IMR-90 (cell line): Measurements from ENCODE around the gene KBTBD7. TPM values are rescaled to one million over a fixed set of nuclear protein-coding genes. Genes with fewer than 3 reads are reported as not detected.

Experiments used
- ATAC-seq: fragments of 200-7000 bp; cut with Tn5 transposase; 2 replicates; pipeline ENCODE4 v1.9.1; 2020; ENCODE audit warnings: low read depth, mild to moderate bottlenecking, moderate library complexity
- BruUV-seq: library from RNA; stranded (reverse); fragments of 400-500 nt; replicated peaks from 2 replicates; lab custom pipeline; 2021; lab: Mats Ljungman, UMichigan
- CTCF ChIA-PET: fragments of 300-600 bp; formaldehyde crosslinking; extraction: SDS; loops from one replicate; lab custom pipeline; 2021; ENCODE audit warnings: antibody characterized with exemption; lab: Yijun Ruan, JAX
- POLR2A ChIA-PET: fragments of 300-600 bp; sonication (Branson Sonifier 250); formaldehyde crosslinking; loops from one replicate; lab custom pipeline; 2022; ENCODE audit warnings: antibody characterized with exemption; ENCODE audit not compliant: unreplicated experiment; lab: Charles Lee
- DNase-seq: peaks from one replicate; pipeline ENCODE4 v3.0.0; 2013
- H2AFZ ChIP-seq: replicated peaks from 2 replicates; pipeline ENCODE3; 2013; ENCODE audit warnings: low read length, mild to moderate bottlenecking; ENCODE audit not compliant: poor library complexity
- H2AK5ac ChIP-seq: 2 replicates; pipeline ENCODE4 v1.6.1; 2013; ENCODE audit warnings: low read depth, low read length, inconsistent platforms
- H2AK9ac ChIP-seq: replicated peaks from 2 replicates; pipeline ENCODE3; 2013; ENCODE audit warnings: mild to moderate bottlenecking, low read depth, low read length, moderate library complexity; ENCODE audit not compliant: poor library complexity
- H2BK120ac ChIP-seq: 2 replicates; pipeline ENCODE4 v1.6.1; 2013; ENCODE audit warnings: low read depth, low read length, inconsistent platforms
- H2BK15ac ChIP-seq: 3 replicates; pipeline ENCODE4 v1.6.1; 2013; ENCODE audit warnings: low read depth, low read length, inconsistent platforms
- H2BK20ac ChIP-seq: 2 replicates; pipeline ENCODE4 v1.6.1; 2013; ENCODE audit warnings: low read depth, mild to moderate bottlenecking, inconsistent platforms, low read length, moderate library complexity
- H2BK5ac ChIP-seq: 2 replicates; pipeline ENCODE4 v1.6.1; 2013; ENCODE audit warnings: mild to moderate bottlenecking, low read depth, low read length, inconsistent platforms; ENCODE audit not compliant: poor library complexity, severe bottlenecking
- H3K14ac ChIP-seq: replicated peaks from 2 replicates; pipeline ENCODE4 v1.6.1; 2013; ENCODE audit warnings: low read depth, low read length, inconsistent platforms
- H3K18ac ChIP-seq: 2 replicates; pipeline ENCODE4 v1.6.1; 2013; ENCODE audit warnings: low read depth, low read length, control low read depth
- H3K23ac ChIP-seq: 2 replicates; pipeline ENCODE4 v1.6.1; 2013; ENCODE audit warnings: low read depth, low read length, inconsistent platforms
- H3K27ac ChIP-seq: 2 replicates; pipeline ENCODE4 v1.5.1; 2013; ENCODE audit warnings: mild to moderate bottlenecking, control low read depth, low read length; ENCODE audit not compliant: insufficient read depth
- H3K27me3 ChIP-seq: 2 replicates; pipeline ENCODE4 v1.6.1; 2013; ENCODE audit warnings: low read length; ENCODE audit not compliant: control insufficient read depth, insufficient read depth
- H3K36me3 ChIP-seq: 2 replicates; pipeline ENCODE4 v1.6.1; 2013; ENCODE audit warnings: low read length, mixed read lengths; ENCODE audit not compliant: control insufficient read depth, insufficient read depth
- H3K4ac ChIP-seq: 2 replicates; pipeline ENCODE4 v1.6.1; 2013; ENCODE audit warnings: low read depth, low read length, inconsistent platforms
- H3K4me1 ChIP-seq: 2 replicates; pipeline ENCODE4 v1.6.1; 2013; ENCODE audit warnings: low read length, mixed read lengths; ENCODE audit not compliant: control insufficient read depth, insufficient read depth
- H3K4me2 ChIP-seq: 2 replicates; pipeline ENCODE4 v1.6.1; 2013; ENCODE audit warnings: low read depth, mild to moderate bottlenecking, control low read depth, low read length, moderate library complexity
- H3K4me3 ChIP-seq: 2 replicates; pipeline ENCODE4 v1.5.1; 2013; ENCODE audit warnings: low read depth, mild to moderate bottlenecking, control low read depth, low read length, moderate library complexity; ENCODE audit not compliant: insufficient read depth
- H3K56ac ChIP-seq: 2 replicates; pipeline ENCODE4 v1.6.1; 2013; ENCODE audit warnings: low read length, inconsistent platforms; ENCODE audit not compliant: insufficient read depth; ENCODE audit errors: extremely low read depth
- H3K79me1 ChIP-seq, 2 experiments: 2 replicates each; pipeline ENCODE4 v1.6.1; 2013; ENCODE audit warnings: low read length in 2 of 2, inconsistent platforms in 1 of 2, low read depth in 1 of 2
- H3K9ac ChIP-seq: 2 replicates; pipeline ENCODE4 v1.6.1; 2013; ENCODE audit warnings: low read depth, low read length, control low read depth
- H3K9me1 ChIP-seq: 2 replicates; pipeline ENCODE4 v1.6.1; 2013; ENCODE audit warnings: low read length, inconsistent platforms; ENCODE audit not compliant: insufficient read depth
- H3K9me3 ChIP-seq: 2 replicates; pipeline ENCODE4 v1.6.1; 2013; ENCODE audit warnings: low read length; ENCODE audit not compliant: control insufficient read depth, insufficient read depth
- H4K20me1 ChIP-seq: 2 replicates; pipeline ENCODE4 v1.6.1; 2013; ENCODE audit warnings: low read length, inconsistent platforms; ENCODE audit not compliant: insufficient read depth
- H4K5ac ChIP-seq: 2 replicates; pipeline ENCODE4 v1.6.1; 2013; ENCODE audit warnings: mild to moderate bottlenecking, low read depth, low read length, control low read depth
- H4K8ac ChIP-seq, 2 experiments: 2 replicates each; pipeline ENCODE4 v1.6.1; 2013; ENCODE audit warnings: low read depth in 2 of 2, low read length in 2 of 2, control low read depth in 1 of 2, inconsistent platforms in 1 of 2
- H4K91ac ChIP-seq: 2 replicates; pipeline ENCODE4 v1.6.1; 2013; ENCODE audit warnings: low read depth, low read length, inconsistent platforms; ENCODE audit not compliant: insufficient read depth
- BHLHE40 ChIP-seq: fragments of 150-350 bp; IDR thresholded peaks from 2 replicates; pipeline ENCODE4 v1.6.1; 2016; ENCODE audit warnings: mild to moderate bottlenecking, low read depth, low read length
- CEBPB ChIP-seq: IDR thresholded peaks from 2 replicates; pipeline ENCODE4 v1.6.1; 2012; ENCODE audit warnings: low read depth, low read length, improper control_type of control experiment
- CHD1 ChIP-seq: IDR thresholded peaks from 2 replicates; pipeline ENCODE4 v1.6.1; 2012; ENCODE audit warnings: low read depth, low read length, improper control_type of control experiment
- CTCF ChIP-seq: conservative IDR thresholded peaks from 2 replicates; pipeline ENCODE4 v1.5.1; 2012; ENCODE audit warnings: mild to moderate bottlenecking, low read depth, low read length, improper control_type of control experiment
- ELK1 ChIP-seq: fragments of 150-350 bp; IDR thresholded peaks from 2 replicates; pipeline ENCODE4 v1.6.1; 2016; ENCODE audit warnings: low read depth, mild to moderate bottlenecking, low read length, moderate library complexity, borderline replicate concordance
- FOS ChIP-seq: fragments of 150-350 bp; IDR thresholded peaks from 2 replicates; pipeline ENCODE4 v1.6.1; 2016; ENCODE audit warnings: low read depth, low read length
- MAFK ChIP-seq: IDR thresholded peaks from 2 replicates; pipeline ENCODE4 v1.6.1; 2012; ENCODE audit warnings: low read depth, low read length, improper control_type of control experiment
- MXI1 ChIP-seq: IDR thresholded peaks from 2 replicates; pipeline ENCODE4 v1.6.1; 2012; ENCODE audit warnings: low read depth, mild to moderate bottlenecking, low read length, moderate library complexity, borderline replicate concordance
- NFE2L2 ChIP-seq: fragments of 150-350 bp; IDR thresholded peaks from 2 replicates; pipeline ENCODE4 v1.6.1; 2016; ENCODE audit warnings: low read depth, mild to moderate bottlenecking, low read length
- POLR2A ChIP-seq: IDR thresholded peaks from 2 replicates; pipeline ENCODE4 v1.6.1; 2012; ENCODE audit warnings: mild to moderate bottlenecking, low read depth, low read length
- RAD21 ChIP-seq: IDR thresholded peaks from 2 replicates; pipeline ENCODE4 v1.6.1; 2012; ENCODE audit warnings: low read length, improper control_type of control experiment
- RCOR1 ChIP-seq: IDR thresholded peaks from 2 replicates; pipeline ENCODE4 v1.6.1; 2012; ENCODE audit warnings: mild to moderate bottlenecking, low read length, improper control_type of control experiment; ENCODE audit not compliant: insufficient replicate concordance
- SMC3 ChIP-seq: fragments of 150-350 bp; IDR thresholded peaks from 2 replicates; pipeline ENCODE4 v1.6.1; 2016; ENCODE audit warnings: low read depth, mild to moderate bottlenecking, antibody characterized with exemption, low read length, moderate library complexity
- USF2 ChIP-seq: fragments of 150-350 bp; IDR thresholded peaks from 2 replicates; pipeline ENCODE4 v1.6.1; 2017; ENCODE audit warnings: mild to moderate bottlenecking, antibody characterized with exemption, low read length, low read depth
- WGBS, 2 experiments: methylation state at CpG; one replicate each; pipeline versions ENCODE4 v1.1.5 to v1.1.7; 2013; ENCODE audit warnings: missing lambda C conversion rate in 2 of 2; ENCODE audit not compliant: insufficient read length in 1 of 2; ENCODE audit errors: extremely low coverage in 2 of 2; 5-methylcytosine and 5-hydroxymethylcytosine counted together
- dilution Hi-C: fragments of 300-500 bp; cut with HindIII; formaldehyde crosslinking; loops from one replicate; pipeline ENCODE4 v1.14.3; 2018; ENCODE audit warnings: low sequenced_read_pairs; ENCODE audit not compliant: unreplicated experiment
- in situ Hi-C: fragments of 300-500 bp; cut with MboI; formaldehyde crosslinking; loops from 3 replicates; pipeline ENCODE4 v1.14.3; 2019; ENCODE audit warnings: low sequenced_read_pairs, inconsistent platforms, mixed read lengths
- intact Hi-C: fragments of 100-400 bp; cut with micrococcal nuclease; formaldehyde crosslinking; loops from 2 replicates; pipeline ENCODE4 v1.10.0; 2022
- polyA plus RNA-seq, 3 experiments: library from polyadenylated mRNA; depleted of rRNA; stranded (reverse); fragments of >200 nt; gene quantifications; 2 replicates each; pipeline ENCODE4 v1.2.3, GENCODE V29; 2012; ENCODE audit warnings: low replicate concordance in 1 of 3
- total RNA-seq: library from RNA; depleted of rRNA; stranded (reverse); fragments of >200 nt; gene quantifications from 2 replicates; pipeline ENCODE4 v1.2.3, GENCODE V29; 2012

The KBTBD7 gene
- total and polyA plus RNA-seq, 2 of the 4 experiments (the other 2 are of a cell fraction): 2.1 to 7.9 TPM

- H3K56ac ChIP-seq: no peak overlapping the region
- no peak overlapping the region for H2BK120ac ChIP-seq
- ATAC-seq (no peak), DNase-seq (peak; percentile 37)
- H3K79me1 ChIP-seq: no peaks in the 10 kb centered on the region
- peaks cover 2% of the 10 kb centered on the region; the same call in 1 of the 2 replicates for H3K4me1 ChIP-seq
- H3K9me3 ChIP-seq: no peaks in the 10 kb centered on the region
- H2BK20ac ChIP-seq: no peak overlapping the region
- no peak overlapping the region for H4K5ac ChIP-seq
- no peak for TF ChIP-seq ELK1
- no peak for TF ChIP-seq USF2
- TF ChIP-seq RAD21: no peak
- TF ChIP-seq MXI1: no peak
- no peak for TF ChIP-seq RCOR1
- TF ChIP-seq NFE2L2: no peak
- TF ChIP-seq CEBPB: no peak
- no peak for TF ChIP-seq BHLHE40
- TF ChIP-seq CHD1: no peak
- no peak for TF ChIP-seq MAFK
- no peak for TF ChIP-seq POLR2A
- TF ChIP-seq SMC3: no peak
- no peak for TF ChIP-seq FOS
- TF ChIP-seq CTCF: no peak
- BruUV-seq: no TSS peak
- no peak overlapping the region for H2BK15ac ChIP-seq
- no peak overlapping the region for H3K23ac ChIP-seq
- H3K36me3 ChIP-seq: peaks cover 7% of the 10 kb centered on the region
- no peak overlapping the region for H2AK9ac ChIP-seq
- no peaks in the 10 kb centered on the region for H4K20me1 ChIP-seq
- CTCF ChIA-PET: interaction anchor here (1.7 kb wide), 1 partner anchor 9 kb away, joined by 3 read pairs; no protein-coding TSS in a partner anchor
- WGBS, 2 experiments: no CpG with 5 or more reads among the region's 3 CpGs
- 0 out of 2 replicates have a peak, but pooled peaks cover 2% of the 10 kb centered on the region for H3K9me1 ChIP-seq
- dilution Hi-C loops: no loop called here
- POLR2A ChIA-PET: no interaction called here
- no peak overlapping the region for H3K9ac ChIP-seq
- H3K14ac ChIP-seq: no peak overlapping the region
- no peak overlapping the region for H3K4ac ChIP-seq
- no peak overlapping the region for H4K91ac ChIP-seq
- H3K4me3 ChIP-seq: no peak overlapping the region
- H4K8ac ChIP-seq: no peak overlapping the region
- intact Hi-C loops: no loop called here
- no peak overlapping the region for H3K27ac ChIP-seq
- no peak overlapping the region for H3K18ac ChIP-seq
- H2AK5ac ChIP-seq: no peak overlapping the region
- no peaks in the 10 kb centered on the region for H3K27me3 ChIP-seq
- H2BK5ac ChIP-seq: no peak overlapping the region
- H3K4me2 ChIP-seq: no peak overlapping the region
- in situ Hi-C loops: no loop called here
- H2AFZ ChIP-seq: no peak overlapping the region
These were observed 37.4 kb upstream of the KBTBD7 start for GRCh38 chr13:41231786-41232185.
